ENCODE data around the gene ADCY2. TPM values are rescaled to one million over a fixed set of nuclear protein-coding genes. Genes with fewer than 3 reads are reported as not detected.

The ADCY2 gene
- polyA plus RNA-seq, 1 donor (not counting 4 experiments of a cell fraction or from before 2014, with no cell fraction given), result 0.13 TPM

DNA sequence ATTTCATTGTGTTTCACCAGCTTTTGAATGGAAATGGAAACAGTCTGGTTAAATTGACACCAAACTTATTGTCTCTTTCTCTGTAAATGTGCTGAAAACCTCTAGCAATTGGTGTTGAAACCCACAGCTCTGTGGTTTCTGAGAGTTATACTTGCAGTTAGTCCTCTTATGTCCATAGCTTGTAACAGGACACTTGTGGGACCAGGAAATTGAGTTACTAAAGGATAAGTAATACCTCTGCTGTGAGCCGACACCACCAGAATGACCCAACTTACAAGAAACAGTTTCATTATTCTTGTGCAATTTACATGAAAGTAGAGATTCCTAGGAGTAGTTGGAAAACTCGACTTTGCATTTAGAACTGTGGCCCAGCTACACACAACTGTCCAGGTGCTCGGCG is 263.5 kb downstream of the ADCY2 start:
- H4K20me1 ChIP-seq (ENCODE audit: control insufficient read depth, extremely low read depth, insufficient read depth, low read length), result no peaks in the 10 kb centered on the region
- no peak overlapping the region for H3K9ac ChIP-seq (ENCODE audit: control insufficient read depth, extremely low read depth, insufficient read depth, low read length)
- no peaks in the 10 kb centered on the region for H3K36me3 ChIP-seq (ENCODE audit: control insufficient read depth in 2 of 2, extremely low read depth in 1 of 2, insufficient read depth in 2 of 2, low read length in 2 of 2)
- no peaks in the 10 kb centered on the region for H3K4me1 ChIP-seq (ENCODE audit: control insufficient read depth, extremely low read depth, insufficient read depth, low read length)
- no peak overlapping the region for H2AFZ ChIP-seq (ENCODE audit: control insufficient read depth, low read length)
- no peak for DNase-seq (ENCODE audit: low read depth, low spot score)
- dilution Hi-C loops (cut with MboI; ENCODE audit: extremely low pct_ligation_motif_present, low sequenced_read_pairs), result no loop called here
- no peaks in the 10 kb centered on the region for H3K9me1 ChIP-seq (ENCODE audit: control insufficient read depth, extremely low read depth, insufficient read depth, low read length)
- TF ChIP-seq, protein P1, sequence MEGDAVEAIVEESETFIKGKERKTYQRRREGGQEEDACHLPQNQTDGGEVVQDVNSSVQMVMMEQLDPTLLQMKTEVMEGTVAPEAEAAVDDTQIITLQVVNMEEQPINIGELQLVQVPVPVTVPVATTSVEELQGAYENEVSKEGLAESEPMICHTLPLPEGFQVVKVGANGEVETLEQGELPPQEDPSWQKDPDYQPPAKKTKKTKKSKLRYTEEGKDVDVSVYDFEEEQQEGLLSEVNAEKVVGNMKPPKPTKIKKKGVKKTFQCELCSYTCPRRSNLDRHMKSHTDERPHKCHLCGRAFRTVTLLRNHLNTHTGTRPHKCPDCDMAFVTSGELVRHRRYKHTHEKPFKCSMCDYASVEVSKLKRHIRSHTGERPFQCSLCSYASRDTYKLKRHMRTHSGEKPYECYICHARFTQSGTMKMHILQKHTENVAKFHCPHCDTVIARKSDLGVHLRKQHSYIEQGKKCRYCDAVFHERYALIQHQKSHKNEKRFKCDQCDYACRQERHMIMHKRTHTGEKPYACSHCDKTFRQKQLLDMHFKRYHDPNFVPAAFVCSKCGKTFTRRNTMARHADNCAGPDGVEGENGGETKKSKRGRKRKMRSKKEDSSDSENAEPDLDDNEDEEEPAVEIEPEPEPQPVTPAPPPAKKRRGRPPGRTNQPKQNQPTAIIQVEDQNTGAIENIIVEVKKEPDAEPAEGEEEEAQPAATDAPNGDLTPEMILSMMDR (optimal IDR thresholded peaks at IDR 0.05 in 1 of 3, IDR thresholded peaks at IDR 0.05 in 1 of 3, conservative IDR thresholded peaks at IDR 0.05 in 1 of 3; ENCODE audit: extremely low read depth in 1 of 3, insufficient read depth in 2 of 3, low read length in 3 of 3), result no peak
- no peak for TF ChIP-seq EZH2 (IDR thresholded peaks at IDR 0.05; ENCODE audit: low read length)
- H3K27me3 ChIP-seq (ENCODE audit: control insufficient read depth, extremely low read depth, insufficient read depth, low read length), result peaks cover 5% of the 10 kb centered on the region
- no peak overlapping the region for H3K27ac ChIP-seq (ENCODE audit: control insufficient read depth, insufficient read depth, low read length)
- no peak for FAIRE-seq
- no peaks in the 10 kb centered on the region for H3K79me2 ChIP-seq (ENCODE audit: control insufficient read depth, insufficient read depth, low read length)
- no peak overlapping the region for H3K4me2 ChIP-seq (ENCODE audit: control insufficient read depth, extremely low read depth, insufficient read depth, low read depth, low read length)
- H3K9me3 ChIP-seq (ENCODE audit: control insufficient read depth, low read depth, low read length), result no peaks in the 10 kb centered on the region
- H3K4me3 ChIP-seq (ENCODE audit: control insufficient read depth in 2 of 3, extremely low read depth in 1 of 3, insufficient read depth in 2 of 3, low read depth in 1 of 3, low read length in 3 of 3), result no peak overlapping the region

DNA sequence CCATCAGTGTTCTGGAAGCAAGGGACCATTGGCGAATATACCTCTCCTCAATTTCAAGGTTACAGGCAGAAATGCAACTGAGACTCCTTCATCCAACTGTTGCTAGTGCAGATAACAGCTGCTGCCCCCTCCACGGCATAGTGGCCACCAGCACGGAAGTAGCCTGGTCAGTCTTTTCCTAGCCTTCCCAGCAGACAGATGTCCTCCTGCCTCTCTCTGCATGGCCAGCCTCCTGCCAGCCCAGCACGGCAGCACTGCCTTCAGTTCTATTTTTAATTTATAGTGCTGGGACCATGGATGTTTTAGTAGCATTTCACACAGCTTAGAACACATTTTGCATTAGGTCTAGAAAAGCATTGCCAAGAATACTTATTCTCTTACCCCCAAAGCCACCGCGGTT is 266.4 kb downstream of the ADCY2 start:
- no peak for DNase-seq (ENCODE audit: low read depth, low spot score)
- dilution Hi-C loops (cut with MboI; ENCODE audit: extremely low pct_ligation_motif_present, low sequenced_read_pairs), result no loop called here
- TF ChIP-seq EZH2 (IDR thresholded peaks at IDR 0.05; ENCODE audit: low read length), result no peak
- TF ChIP-seq, protein P1 (optimal IDR thresholded peaks at IDR 0.05 in 1 of 3, IDR thresholded peaks at IDR 0.05 in 1 of 3, conservative IDR thresholded peaks at IDR 0.05 in 1 of 3; ENCODE audit: extremely low read depth in 1 of 3, insufficient read depth in 2 of 3, low read length in 3 of 3), result no peak

More for the DNA sequence above, 266.4 kb downstream of the ADCY2 start:
- Histone ChIP-seq H4K20me1 (ENCODE audit: control insufficient read depth, extremely low read depth, insufficient read depth, low read length) (no peaks in the 10 kb centered on the region), H3K4me2 (ENCODE audit: control insufficient read depth, extremely low read depth, insufficient read depth, low read depth, low read length) (no peak overlapping the region), H2AFZ (ENCODE audit: control insufficient read depth, low read length) (no peak overlapping the region), H3K27me3 (ENCODE audit: control insufficient read depth, extremely low read depth, insufficient read depth, low read length) (peaks cover 5% of the 10 kb centered on the region), H3K27ac (ENCODE audit: control insufficient read depth, insufficient read depth, low read length) (no peak overlapping the region), H3K9me3 (ENCODE audit: control insufficient read depth, low read depth, low read length) (no peaks in the 10 kb centered on the region), H3K9me1 (ENCODE audit: control insufficient read depth, extremely low read depth, insufficient read depth, low read length) (no peaks in the 10 kb centered on the region), H3K4me3 (ENCODE audit: control insufficient read depth in 2 of 3, extremely low read depth in 1 of 3, insufficient read depth in 2 of 3, low read depth in 1 of 3, low read length in 3 of 3) (no peak overlapping the region), H3K79me2 (ENCODE audit: control insufficient read depth, insufficient read depth, low read length) (no peaks in the 10 kb centered on the region), H3K4me1 (ENCODE audit: control insufficient read depth, extremely low read depth, insufficient read depth, low read length) (peaks cover 8% of the 10 kb centered on the region), H3K36me3 (ENCODE audit: control insufficient read depth in 2 of 2, extremely low read depth in 1 of 2, insufficient read depth in 2 of 2, low read length in 2 of 2) (no peaks in the 10 kb centered on the region), H3K9ac (ENCODE audit: control insufficient read depth, extremely low read depth, insufficient read depth, low read length) (no peak overlapping the region)
- no peak for FAIRE-seq

Data from keratinocyte (primary cell).